Uterus (tissue), 4 donors: Measurements from ENCODE around the gene ZNF428. TPM values are rescaled to one million over a fixed set of nuclear protein-coding genes. Genes with fewer than 3 reads are reported as not detected.

Source experiments
- DNase-seq, 2 donors: peaks; one replicate each; pipeline ENCODE4 v3.0.0-alpha.2; 2019 to 2020
- H3K27ac ChIP-seq, 2 donors: fragments of 200-600 bp; sonication (generic); 1 replicate in 1 of 2; 2 replicates in 1 of 2; pipeline ENCODE4 v1.5.1; 2016 to 2018
- H3K27me3 ChIP-seq, 2 donors: fragments of 200-600 bp; sonication (generic); one replicate each; pipeline ENCODE4 v1.5.1; 2018 to 2019; ENCODE audit warnings: control low read depth in 1 of 2
- H3K36me3 ChIP-seq, 2 donors: fragments of 200-600 bp; sonication (generic); one replicate each; pipeline ENCODE4 v1.5.1; 2019; ENCODE audit warnings: control low read depth in 1 of 2
- H3K4me1 ChIP-seq, 2 donors: fragments of 200-600 bp; sonication (generic); one replicate each; pipeline ENCODE4 v1.5.1; 2018 to 2019; ENCODE audit warnings: control low read depth in 1 of 2
- H3K4me3 ChIP-seq, 2 donors: fragments of 200-600 bp; sonication (generic); 1 replicate in 1 of 2; 2 replicates in 1 of 2; pipeline ENCODE4 v1.5.1; 2018 to 2019; ENCODE audit warnings: mild to moderate bottlenecking in 1 of 2
- H3K9me3 ChIP-seq, 2 donors: fragments of 200-600 bp; sonication (generic); one replicate each; pipeline ENCODE4 v1.5.1; 2019; ENCODE audit warnings: control low read depth in 1 of 2
- POLR2A ChIP-seq, 2 donors: fragments of 450-650 bp; IDR thresholded peaks; one replicate each; pipeline ENCODE4 v1.6.1; 2016; ENCODE audit warnings: antibody characterized with exemption in 2 of 2, mild to moderate bottlenecking in 1 of 2, moderate library complexity in 1 of 2
- intact Hi-C: fragments of 100-400 bp; cut with DNase I; formaldehyde crosslinking; loops from one replicate; pipeline ENCODE4 v1.15.1; 2023; ENCODE audit warnings: low total_unique reads
- small RNA-seq: library from RNA; depleted of rRNA; stranded (forward); fragments of <200 nt; gene quantifications from one replicate; pipeline ENCODE3, GENCODE V24; 2016
- total RNA-seq, 4 donors: library from RNA; depleted of rRNA in 3 of 4; stranded (reverse); fragments of >200 nt in 3 of 4; gene quantifications; one replicate each; pipeline versions ENCODE4 v1.1.0 to v1.2.4, GENCODE V29; 2014 to 2023
- TF ChIP-seq, protein P1 (sequence below), 4 experiments: fragments of 200-600 bp in 2 of 4; fragments of 450-650 bp in 2 of 4; sonication (generic) in 2 of 4; IDR thresholded peaks; one replicate each; pipeline ENCODE4 v1.5.1; 2016 to 2019; ENCODE audit warnings: antibody characterized with exemption in 4 of 4, mild to moderate bottlenecking in 2 of 4, moderate library complexity in 1 of 4
- donor health status: DM: yes; HTN: yes; CAD: no.

Gene ZNF428
- total RNA-seq, 4 donors from 2014 or later: 1.5 to 83.3 (median 44.5) TPM

DNA sequence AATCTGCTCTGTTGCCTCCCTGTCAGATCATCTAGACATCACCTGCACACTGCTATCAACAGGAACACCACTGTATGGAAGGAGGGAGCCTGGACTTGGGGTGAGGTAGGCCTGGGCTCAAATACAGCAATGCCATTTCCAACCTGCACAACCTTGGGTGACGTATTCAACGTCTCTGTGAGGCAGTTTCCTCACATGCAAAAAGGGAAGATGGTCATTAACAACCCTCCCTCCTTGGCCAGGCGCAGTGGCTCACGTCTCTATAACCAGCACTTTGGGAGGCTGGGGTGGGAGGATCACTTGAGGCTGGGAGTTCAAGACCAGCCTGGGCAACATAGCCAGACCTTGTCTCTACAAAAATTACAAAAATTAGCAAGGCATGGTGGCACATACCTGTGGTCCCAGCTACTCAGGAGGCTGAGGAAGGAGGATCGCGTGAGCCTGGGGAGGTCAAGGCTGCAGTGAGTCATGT is 57.2 kb downstream of the ZNF428 start:
- DNase-seq: no peak
- H3K27ac ChIP-seq: no peak overlapping the region

DNA sequence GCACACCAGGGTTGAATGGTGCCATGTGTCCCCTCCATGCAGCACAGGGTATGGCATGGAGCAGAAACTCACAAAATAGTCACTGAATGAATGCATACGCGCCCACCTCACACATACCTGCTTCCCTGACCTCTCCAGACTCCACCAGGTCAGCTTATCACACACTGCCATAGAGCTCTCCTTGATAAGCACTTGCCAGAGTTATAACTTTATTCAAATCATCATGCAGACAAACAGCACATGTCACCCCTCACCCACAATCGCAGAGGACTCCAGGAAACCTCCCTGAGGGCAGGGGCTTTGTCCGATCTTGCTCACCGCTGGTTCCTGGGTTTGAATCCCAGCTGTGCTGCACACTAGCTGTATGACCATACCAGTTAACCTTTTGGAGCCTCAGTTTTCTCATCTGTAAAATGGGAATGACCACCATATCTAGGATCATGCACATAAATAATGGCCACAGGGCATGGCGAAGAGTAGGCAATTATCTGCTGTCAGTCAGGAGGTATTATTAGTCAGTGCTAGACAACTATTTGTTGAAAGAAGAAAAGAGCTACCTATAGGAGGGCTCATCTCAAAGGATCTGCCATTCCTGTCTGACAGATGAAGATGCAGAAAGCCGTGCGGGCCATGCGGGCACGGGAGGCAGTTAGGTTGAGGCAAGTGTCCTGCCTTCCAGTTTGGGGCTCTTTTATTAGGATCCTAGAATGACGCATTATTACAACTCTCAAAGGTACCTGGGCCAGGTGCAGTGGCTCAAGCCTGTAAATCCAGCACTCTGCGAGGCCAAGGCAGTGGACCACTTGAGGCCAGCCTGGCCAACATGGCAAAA is 58.1 kb downstream of the ZNF428 start:
- no peak for TF ChIP-seq POLR2A (IDR thresholded peaks at IDR 0.05)
- TF ChIP-seq, protein P1, sequence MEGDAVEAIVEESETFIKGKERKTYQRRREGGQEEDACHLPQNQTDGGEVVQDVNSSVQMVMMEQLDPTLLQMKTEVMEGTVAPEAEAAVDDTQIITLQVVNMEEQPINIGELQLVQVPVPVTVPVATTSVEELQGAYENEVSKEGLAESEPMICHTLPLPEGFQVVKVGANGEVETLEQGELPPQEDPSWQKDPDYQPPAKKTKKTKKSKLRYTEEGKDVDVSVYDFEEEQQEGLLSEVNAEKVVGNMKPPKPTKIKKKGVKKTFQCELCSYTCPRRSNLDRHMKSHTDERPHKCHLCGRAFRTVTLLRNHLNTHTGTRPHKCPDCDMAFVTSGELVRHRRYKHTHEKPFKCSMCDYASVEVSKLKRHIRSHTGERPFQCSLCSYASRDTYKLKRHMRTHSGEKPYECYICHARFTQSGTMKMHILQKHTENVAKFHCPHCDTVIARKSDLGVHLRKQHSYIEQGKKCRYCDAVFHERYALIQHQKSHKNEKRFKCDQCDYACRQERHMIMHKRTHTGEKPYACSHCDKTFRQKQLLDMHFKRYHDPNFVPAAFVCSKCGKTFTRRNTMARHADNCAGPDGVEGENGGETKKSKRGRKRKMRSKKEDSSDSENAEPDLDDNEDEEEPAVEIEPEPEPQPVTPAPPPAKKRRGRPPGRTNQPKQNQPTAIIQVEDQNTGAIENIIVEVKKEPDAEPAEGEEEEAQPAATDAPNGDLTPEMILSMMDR (IDR thresholded peaks at IDR 0.05): no peak
- intact Hi-C loops: no loop called here
- H3K9me3 ChIP-seq: no peaks in the 10 kb centered on the region

More for the DNA sequence above, 57.2 kb downstream of the ZNF428 start:
- Histone ChIP-seq H3K9me3 (no peaks in the 10 kb centered on the region), H3K36me3 (no peaks in the 10 kb centered on the region), H3K4me3 (no peak overlapping the region), H3K4me1 (peaks cover 0 to 7% of the 10 kb centered on the region in 2 donors), H3K27me3 (no peaks in the 10 kb centered on the region)
- TF ChIP-seq, protein P1 (IDR thresholded peaks at IDR 0.05): no peak
- no peak for TF ChIP-seq POLR2A (IDR thresholded peaks at IDR 0.05)
- intact Hi-C loops: no loop called here

GRCh38 chr19:43560687-43561086 is 58.7 kb downstream of the ZNF428 start:
- TF ChIP-seq POLR2A (IDR thresholded peaks at IDR 0.05): no peak
- TF ChIP-seq, protein P1 (IDR thresholded peaks at IDR 0.05): no peak
- no peaks in the 10 kb centered on the region for H3K27me3 ChIP-seq
- H3K4me1 ChIP-seq: peaks cover 0 to 7% of the 10 kb centered on the region in 2 donors
- no peaks in the 10 kb centered on the region for H3K36me3 ChIP-seq
- no peak overlapping the region for H3K27ac ChIP-seq
- no peak overlapping the region for H3K4me3 ChIP-seq
- DNase-seq: no peak
- no peaks in the 10 kb centered on the region for H3K9me3 ChIP-seq
- intact Hi-C loops: no loop called here

More for the DNA sequence above, 58.1 kb downstream of the ZNF428 start:
- no peaks in the 10 kb centered on the region for H3K27me3 ChIP-seq
- H3K27ac ChIP-seq: no peak overlapping the region
- H3K4me3 ChIP-seq: no peak overlapping the region
- H3K4me1 ChIP-seq: peaks cover 0 to 7% of the 10 kb centered on the region in 2 donors
- no peak for DNase-seq
- H3K36me3 ChIP-seq: no peaks in the 10 kb centered on the region

Small RNA genes within 50 kb of the gene (small RNA-seq; reads per million reads assigned to genes)
- gene RN7SL368P: not detected

Other genes starting within 250 kb of the ZNF428 start
- gene TEX101, start 204.7 kb downstream of the ZNF428 start, total RNA-seq: not detected
- gene LYPD3, start 154.0 kb downstream of the ZNF428 start, total RNA-seq: 1 to 10 TPM in 1 of 4 donors, under 1 TPM in 1, not detected in 2; 0.28 to 2.4 TPM
- 10 to 100 TPM in 2 of 4 donors, under 1 TPM in 2; 0.51 to 27.1 (median 6.1) TPM for gene PHLDB3, start 114.9 kb downstream of the ZNF428 start, total RNA-seq
- 10 to 100 TPM in 2 of 4 donors, 1 to 10 TPM in 1, under 1 TPM in 1; 0.77 to 29.0 (median 12.5) TPM for gene ETHE1, start 92.4 kb downstream of the ZNF428 start, total RNA-seq
- gene ZNF575, start 86.4 kb downstream of the ZNF428 start, total RNA-seq: 1 to 10 TPM in 1 of 4 donors, under 1 TPM in 1, not detected in 2; 0.21 to 2.8 TPM
- 10 to 100 TPM; 22.7 to 53.2 (median 30.7) TPM for gene XRCC1, start 44.1 kb downstream of the ZNF428 start, total RNA-seq
- 10 to 100 TPM in 3 of 4 donors, 1 to 10 TPM in 1; 4.6 to 46.5 (median 10.3) TPM for gene PINLYP, start 43.8 kb downstream of the ZNF428 start, total RNA-seq
- gene IRGQ, start 23.5 kb downstream of the ZNF428 start, total RNA-seq: 10 to 100 TPM in 2 of 4 donors, 1 to 10 TPM in 2; 4.1 to 31.0 (median 17.2) TPM
- gene ZNF576, start 23.0 kb downstream of the ZNF428 start, total RNA-seq: 10 to 100 TPM in 3 of 4 donors, 1 to 10 TPM in 1; 2.4 to 19.0 (median 12.6) TPM
- gene SRRM5, start 7.5 kb downstream of the ZNF428 start, total RNA-seq: under 1 TPM in 1 of 4 donors, not detected in 3; 0.58 TPM
- gene CADM4, start 20.2 kb upstream of the ZNF428 start, total RNA-seq: 10 to 100 TPM in 2 of 4 donors, 1 to 10 TPM in 2; 2.1 to 18.6 (median 10.5) TPM
- gene PLAUR, start 50.5 kb upstream of the ZNF428 start, total RNA-seq: 10 to 100 TPM; 15.6 to 69.9 (median 26.7) TPM
- gene IRGC, start 96.4 kb upstream of the ZNF428 start, total RNA-seq: not detected
- gene SMG9, start 135.3 kb upstream of the ZNF428 start, total RNA-seq: 10 to 100 TPM; 14.9 to 44.9 (median 27.2) TPM
- 1 to 10 TPM in 3 of 4 donors, under 1 TPM in 1; 0.77 to 9.2 (median 5.6) TPM for gene KCNN4, start 161.3 kb upstream of the ZNF428 start, total RNA-seq
- 1 to 10 TPM in 2 of 4 donors, under 1 TPM in 2; 0.51 to 1.9 (median 0.88) TPM for gene LYPD5, start 182.8 kb upstream of the ZNF428 start, total RNA-seq
- 10 to 100 TPM in 3 of 4 donors, 1 to 10 TPM in 1; 1.8 to 52.6 (median 14.1) TPM for gene ZNF283, start 207.7 kb upstream of the ZNF428 start, total RNA-seq